ENCODE measurements around the gene VARS1.

GRCh38 chr6:31805939-31806469, 10.5 kb upstream of the VARS1 start:
- TF ChIP-seq POLR2A (IDR thresholded peaks at IDR 0.05; ENCODE audit: extremely low read depth, insufficient read length) (no peak), CTCF (IDR thresholded peaks at IDR 0.05; ENCODE audit: low read depth, low read length) (no peak)
